Measurements from ENCODE around the gene UCKL1. TPM values are rescaled to one million over a fixed set of nuclear protein-coding genes. Genes with fewer than 3 reads are reported as not detected.
"Not testable (repeated sequence)": the region's sequence is repeated elsewhere in the genome, so short reads cannot be mapped to it uniquely, and the experiment has no call there.

The UCKL1 gene
- total RNA-seq, 1 donor from 2014 or later, result 20.2 TPM

GRCh38 chr20:63929071-63929470 lies 27.1 kb downstream of the UCKL1 start:
- no peak for ATAC-seq
- no peak for DNase-seq (ENCODE audit: low spot score)

- DNase-seq (ENCODE audit: low spot score) (no peak), ATAC-seq (peak; percentile 37)
Measured at GRCh38 chr20:63926298-63926697, 29.9 kb downstream of the UCKL1 start.

- no peak for ATAC-seq
- DNase-seq (ENCODE audit: low spot score), result no peak
Measured at GRCh38 chr20:63924241-63924640, 32.0 kb downstream of the UCKL1 start.

GRCh38 chr20:63923651-63924050 lies 32.6 kb downstream of the UCKL1 start:
- DNase-seq (ENCODE audit: low spot score), result no peak
- ATAC-seq, result no peak

- DNase-seq (ENCODE audit: low spot score) (no peak), ATAC-seq (no peak)
Measured at GRCh38 chr20:63920226-63920625, 36.0 kb downstream of the UCKL1 start.

- ATAC-seq, result no peak
- no peak for DNase-seq (ENCODE audit: low spot score)
Measured at GRCh38 chr20:63919130-63919529, 37.1 kb downstream of the UCKL1 start.

GRCh38 chr20:63917811-63918210 lies 38.4 kb downstream of the UCKL1 start:
- DNase-seq (ENCODE audit: low spot score) (no peak), ATAC-seq (no peak)

- ATAC-seq; DNase-seq (ENCODE audit: low spot score): not testable (repeated sequence)
Measured at GRCh38 chr20:63916371-63916939, 39.8 kb downstream of the UCKL1 start.

GRCh38 chr20:63915471-63915870 lies 40.7 kb downstream of the UCKL1 start:
- peak; percentile 66 for ATAC-seq
- DNase-seq (ENCODE audit: low spot score), result no peak

GRCh38 chr20:63913768-63914167 lies 42.4 kb downstream of the UCKL1 start:
- ATAC-seq (no peak), DNase-seq (ENCODE audit: low spot score) (no peak)

- ATAC-seq, result no peak
Measured at GRCh38 chr20:63911176-63911575, 45.0 kb downstream of the UCKL1 start.

GRCh38 chr20:63908008-63908682 lies 48.1 kb downstream of the UCKL1 start:
- ATAC-seq (peak; percentile 77), DNase-seq (ENCODE audit: low spot score) (no peak)

More at GRCh38 chr20:63911176-63911575, 45.0 kb downstream of the UCKL1 start:
- no peak for DNase-seq (ENCODE audit: low spot score)

- ATAC-seq (no peak), DNase-seq (ENCODE audit: low spot score) (no peak)
Measured at GRCh38 chr20:63903796-63904561, 52.2 kb downstream of the UCKL1 start.

GRCh38 chr20:63900413-63900812 lies 55.8 kb downstream of the UCKL1 start:
- ATAC-seq (no peak), DNase-seq (ENCODE audit: low spot score) (no peak)

GRCh38 chr20:63898882-63899558 lies 57.2 kb downstream of the UCKL1 start:
- no peak for ATAC-seq
- no peak for DNase-seq (ENCODE audit: low spot score)

GRCh38 chr20:63897978-63898561 lies 58.1 kb downstream of the UCKL1 start:
- DNase-seq (ENCODE audit: low spot score) (no peak), ATAC-seq (no peak)

GRCh38 chr20:63896264-63897105 lies 59.7 kb downstream of the UCKL1 start:
- peak; percentile 76 for DNase-seq (ENCODE audit: low spot score)
- ATAC-seq, result peak; percentile 45

GRCh38 chr20:63895952-63896263 lies 60.3 kb downstream of the UCKL1 start:
- ATAC-seq (no peak), DNase-seq (ENCODE audit: low spot score) (no peak)

GRCh38 chr20:63895202-63895951 lies 60.8 kb downstream of the UCKL1 start:
- DNase-seq (ENCODE audit: low spot score) (no peak), ATAC-seq (no peak)
